Lower leg skin (tissue), 4 donors: ENCODE data around the gene RAB3B. TPM values are rescaled to one million over a fixed set of nuclear protein-coding genes. Genes with fewer than 3 reads are reported as not detected.

Source experiments
- DNase-seq, 2 donors: peaks; one replicate each; pipeline ENCODE4 v3.0.0-alpha.2; 2019; ENCODE audit warnings: low spot score in 2 of 2
- H3K4me3 ChIP-seq: fragments of 200-600 bp; sonication (generic); 2 replicates; pipeline ENCODE4 v1.5.1; 2017; ENCODE audit warnings: mild to moderate bottlenecking, low read depth; ENCODE audit not compliant: poor library complexity, severe bottlenecking
- CTCF ChIP-seq, 3 donors: fragments of 450-650 bp; IDR thresholded peaks; one replicate each; pipeline ENCODE4 v1.5.1; 2016; ENCODE audit warnings: antibody characterized with exemption in 3 of 3, mild to moderate bottlenecking in 3 of 3, moderate library complexity in 2 of 3
- POLR2A ChIP-seq, 2 donors: fragments of 450-650 bp; IDR thresholded peaks; one replicate each; pipeline ENCODE4 v1.6.1; 2016 to 2017; ENCODE audit warnings: antibody characterized with exemption in 2 of 2, mild to moderate bottlenecking in 1 of 2, moderate library complexity in 1 of 2
- WGBS, 2 donors: methylation state at CpG; one replicate each; pipeline ENCODE4 v1.1.5; 2018; 5-methylcytosine and 5-hydroxymethylcytosine counted together
- intact Hi-C: fragments of 100-400 bp; cut with DNase I; formaldehyde crosslinking; loops from one replicate; pipeline ENCODE4 v1.15.0; 2023; ENCODE audit warnings: low total_unique reads
- total RNA-seq, 4 donors: library from RNA; depleted of rRNA; stranded (reverse); fragments of >200 nt; gene quantifications; one replicate each; pipeline ENCODE4 v1.1.0, GENCODE V29; 2016

The RAB3B gene
- total RNA-seq, 4 donors from 2014 or later, result 2.4 to 13.7 (median 4.3) TPM

- H3K4me3 ChIP-seq, result no peak overlapping the region
- no peak for DNase-seq
- WGBS, 2 donors, result 85 to 88% methylated on average over 1 of the region's 1 CpG
- intact Hi-C loops, result loop anchor here (5.0 kb wide), 1 partner anchor 101 kb away; no protein-coding TSS in a partner anchor
- TF ChIP-seq CTCF (IDR thresholded peaks at IDR 0.05), result no peak
- TF ChIP-seq POLR2A (IDR thresholded peaks at IDR 0.05), result no peak
Observed at GRCh38 chr1:51998701-51999100, 8.2 kb upstream of the RAB3B start.

GRCh38 chr1:51997974-51998382, 7.5 kb upstream of the RAB3B start:
- DNase-seq, result no peak
- TF ChIP-seq POLR2A (IDR thresholded peaks at IDR 0.05), result no peak
- TF ChIP-seq CTCF (IDR thresholded peaks at IDR 0.05), result no peak
- WGBS, 2 donors, result 56 to 64% methylated on average over 5 of the region's 5 CpGs
- no peak overlapping the region for H3K4me3 ChIP-seq
- intact Hi-C loops, result loop anchor here (5.0 kb wide), 1 partner anchor 101 kb away; no protein-coding TSS in a partner anchor

- TF ChIP-seq CTCF (IDR thresholded peaks at IDR 0.05), result no peak
- TF ChIP-seq POLR2A (IDR thresholded peaks at IDR 0.05), result no peak
- DNase-seq, result no peak
- intact Hi-C loops, result no loop called here
- H3K4me3 ChIP-seq, result peak overlapping the region; percentile 10
- 17 to 35% methylated on average over 25 to 43 of the region's 47 CpGs for WGBS, 2 donors
Observed at GRCh38 chr1:51989582-51990477, 670 bp downstream of the RAB3B start.

GRCh38 chr1:51988254-51988653, 2.2 kb downstream of the RAB3B start:
- no peak for TF ChIP-seq POLR2A (IDR thresholded peaks at IDR 0.05)
- no peak for TF ChIP-seq CTCF (IDR thresholded peaks at IDR 0.05)
- intact Hi-C loops, result no loop called here
- no peak overlapping the region for H3K4me3 ChIP-seq
- DNase-seq, result no peak

GRCh38 chr1:51986718-51987117, 3.8 kb downstream of the RAB3B start:
- no peak for TF ChIP-seq CTCF (IDR thresholded peaks at IDR 0.05)
- no peak for TF ChIP-seq POLR2A (IDR thresholded peaks at IDR 0.05)
- no peak overlapping the region for H3K4me3 ChIP-seq
- no peak for DNase-seq
- intact Hi-C loops, result no loop called here
- 61 to 66% methylated on average over 4 of the region's 4 CpGs for WGBS, 2 donors
